ENCODE results near the gene TCF4.

DNA sequence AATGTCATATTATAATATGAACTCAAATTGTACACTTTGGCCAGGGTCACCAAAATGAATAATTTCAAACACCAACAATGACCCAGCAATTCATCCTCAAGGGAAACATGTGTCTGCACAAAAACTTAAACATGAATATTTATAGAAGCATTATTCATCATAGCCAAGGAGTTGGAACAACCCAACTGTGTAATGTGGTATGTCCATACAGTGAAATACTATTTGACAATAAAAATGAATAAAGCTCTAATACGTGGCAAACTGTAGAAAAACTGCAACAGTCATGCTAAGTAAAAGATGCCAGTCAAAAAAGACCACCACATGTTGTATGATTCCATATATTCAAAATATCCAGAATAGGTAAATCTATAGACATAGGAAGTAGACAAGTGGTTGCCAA, 334.2 kb downstream of the TCF4 start:
- no peak for TF ChIP-seq EZH2 (IDR thresholded peaks at IDR 0.05; ENCODE audit: low read depth, unreplicated experiment)
- TF ChIP-seq, protein P1, sequence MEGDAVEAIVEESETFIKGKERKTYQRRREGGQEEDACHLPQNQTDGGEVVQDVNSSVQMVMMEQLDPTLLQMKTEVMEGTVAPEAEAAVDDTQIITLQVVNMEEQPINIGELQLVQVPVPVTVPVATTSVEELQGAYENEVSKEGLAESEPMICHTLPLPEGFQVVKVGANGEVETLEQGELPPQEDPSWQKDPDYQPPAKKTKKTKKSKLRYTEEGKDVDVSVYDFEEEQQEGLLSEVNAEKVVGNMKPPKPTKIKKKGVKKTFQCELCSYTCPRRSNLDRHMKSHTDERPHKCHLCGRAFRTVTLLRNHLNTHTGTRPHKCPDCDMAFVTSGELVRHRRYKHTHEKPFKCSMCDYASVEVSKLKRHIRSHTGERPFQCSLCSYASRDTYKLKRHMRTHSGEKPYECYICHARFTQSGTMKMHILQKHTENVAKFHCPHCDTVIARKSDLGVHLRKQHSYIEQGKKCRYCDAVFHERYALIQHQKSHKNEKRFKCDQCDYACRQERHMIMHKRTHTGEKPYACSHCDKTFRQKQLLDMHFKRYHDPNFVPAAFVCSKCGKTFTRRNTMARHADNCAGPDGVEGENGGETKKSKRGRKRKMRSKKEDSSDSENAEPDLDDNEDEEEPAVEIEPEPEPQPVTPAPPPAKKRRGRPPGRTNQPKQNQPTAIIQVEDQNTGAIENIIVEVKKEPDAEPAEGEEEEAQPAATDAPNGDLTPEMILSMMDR (conservative IDR thresholded peaks at IDR 0.05; ENCODE audit: low read depth in 2 of 2) = no peak

Measured in GM23338 (cell line).